Hepatocyte (in vitro differentiated cells): ENCODE measurements around the gene B3GALNT2. TPM values are rescaled to one million over a fixed set of nuclear protein-coding genes. Genes with fewer than 3 reads are reported as not detected.

ENCODE experiments used
- DNase-seq: peaks from one replicate; pipeline ENCODE4 v3.0.0-alpha.2; 2016; ENCODE audit warnings: low spot score
- H2AFZ ChIP-seq: fragments of 200-600 bp; sonication (generic); 2 replicates; pipeline ENCODE4 v1.6.0; 2016; ENCODE audit warnings: antibody characterized with exemption, mild to moderate bottlenecking
- H3K27ac ChIP-seq: fragments of 200-600 bp; sonication (generic); 2 replicates; pipeline ENCODE4 v1.5.1; 2016; ENCODE audit warnings: mild to moderate bottlenecking
- H3K27me3 ChIP-seq: fragments of 200-600 bp; sonication (generic); 2 replicates; pipeline ENCODE4 v1.6.1; 2016
- H3K36me3 ChIP-seq: fragments of 200-600 bp; sonication (generic); replicated peaks from 2 replicates; pipeline ENCODE4 v1.5.1; 2016; ENCODE audit warnings: low read depth; ENCODE audit not compliant: insufficient read depth
- H3K4me1 ChIP-seq: fragments of 200-600 bp; sonication (generic); 2 replicates; pipeline ENCODE4 v1.5.1; 2016; ENCODE audit warnings: mild to moderate bottlenecking, moderate library complexity; ENCODE audit not compliant: insufficient read depth
- H3K4me2 ChIP-seq: fragments of 200-600 bp; sonication (generic); 2 replicates; pipeline ENCODE4 v1.6.0; 2016
- H3K4me3 ChIP-seq: fragments of 200-600 bp; sonication (generic); 2 replicates; pipeline ENCODE4 v1.5.1; 2016; ENCODE audit warnings: mild to moderate bottlenecking
- H3K79me2 ChIP-seq: fragments of 200-600 bp; sonication (generic); 2 replicates; pipeline ENCODE4 v1.6.0; 2017; ENCODE audit warnings: mild to moderate bottlenecking
- H3K9me2 ChIP-seq: fragments of 200-600 bp; sonication (generic); replicated peaks from 2 replicates; pipeline ENCODE4 v1.6.0; 2017; ENCODE audit warnings: mild to moderate bottlenecking; ENCODE audit not compliant: insufficient read depth
- H3K9me3 ChIP-seq: fragments of 200-600 bp; sonication (generic); 2 replicates; pipeline ENCODE4 v1.5.1; 2016; ENCODE audit warnings: low read depth, mild to moderate bottlenecking
- H4K20me1 ChIP-seq: fragments of 200-600 bp; sonication (generic); 2 replicates; pipeline ENCODE4 v1.6.0; 2016; ENCODE audit warnings: mild to moderate bottlenecking; ENCODE audit not compliant: insufficient read depth, poor library complexity, severe bottlenecking
- EZH2 ChIP-seq: fragments of 200-600 bp; sonication (generic); IDR thresholded peaks from 2 replicates; pipeline ENCODE4 v1.6.1; 2016; ENCODE audit warnings: antibody characterized with exemption, mild to moderate bottlenecking, borderline replicate concordance
- EZH2phosphoT487 ChIP-seq: fragments of 200-600 bp; sonication (generic); IDR thresholded peaks from one replicate; pipeline ENCODE4 v1.6.1; 2018; ENCODE audit warnings: antibody characterized with exemption, mild to moderate bottlenecking, low read depth, moderate library complexity; ENCODE audit not compliant: unreplicated experiment, severe bottlenecking
- WGBS: methylation state at CpG from one replicate; pipeline ENCODE4 v1.1.6; 2016; ENCODE audit warnings: low lambda C conversion rate; ENCODE audit errors: missing lambda C conversion rate; 5-methylcytosine and 5-hydroxymethylcytosine counted together
- polyA plus RNA-seq: library from polyadenylated mRNA; unstranded; fragments of >200 nt; fragmentation: Nextera tagmentation; extraction: Ambion mirVana; gene quantifications from 2 replicates; pipeline ENCODE4 v1.2.1, GENCODE V29; 2016
- total RNA-seq: library from RNA; depleted of rRNA; stranded (reverse); fragments of >200 nt; gene quantifications from 2 replicates; pipeline ENCODE4 v1.2.3, GENCODE V29; 2014
- TF ChIP-seq, protein P1 (sequence below): fragments of 200-600 bp; sonication (generic); IDR thresholded peaks from 2 replicates; pipeline ENCODE4 v1.5.1; 2016; ENCODE audit warnings: antibody characterized with exemption, mild to moderate bottlenecking; ENCODE audit not compliant: poor library complexity

B3GALNT2 gene
- total and polyA plus RNA-seq, 2 experiments from 2014 or later = 8.1 to 24.2 TPM

DNA sequence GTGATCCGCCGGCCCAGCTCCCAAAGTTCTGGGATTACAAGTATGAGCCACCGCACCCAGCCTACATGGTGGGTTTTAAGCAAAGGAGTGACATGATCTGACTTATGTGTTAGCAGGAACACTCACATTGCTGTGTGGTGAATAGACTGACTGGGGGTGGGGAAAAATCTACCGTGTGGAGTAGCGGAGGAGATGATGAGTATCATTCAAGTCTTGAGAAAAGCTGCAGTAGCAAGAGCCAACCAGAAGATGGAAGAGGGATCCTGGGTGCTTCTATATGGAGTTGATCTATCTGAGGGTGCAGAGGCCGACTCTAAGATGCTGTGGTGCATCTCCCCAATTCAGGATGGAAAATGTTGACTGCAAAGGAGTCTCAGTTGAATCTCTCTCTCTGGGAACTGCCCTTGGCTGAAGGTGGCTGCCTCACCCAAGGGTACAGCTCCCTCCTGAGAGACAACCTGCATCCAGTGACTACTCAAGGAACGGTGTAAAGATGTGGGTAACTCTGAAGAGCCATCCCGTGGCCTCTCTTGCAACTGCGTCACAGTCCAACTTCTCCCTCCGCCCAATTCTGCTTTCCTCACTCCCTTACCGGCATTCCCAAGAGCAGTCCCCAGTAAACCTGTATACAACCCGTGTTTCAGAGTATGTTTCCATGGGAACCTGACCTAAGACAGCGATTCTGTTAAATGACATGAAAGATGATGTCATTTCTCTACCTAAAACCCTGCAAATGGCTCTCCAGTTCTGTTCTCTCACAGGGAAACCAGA, 7.4 kb upstream of the B3GALNT2 start:
- Histone ChIP-seq H3K79me2 (no peaks in the 10 kb centered on the region), H3K4me1 (no peaks in the 10 kb centered on the region), H3K4me2 (no peak overlapping the region), H3K36me3 (no peaks in the 10 kb centered on the region), H3K27me3 (no peaks in the 10 kb centered on the region), H3K9me2 (no peaks in the 10 kb centered on the region), H2AFZ (no peak overlapping the region), H3K27ac (no peak overlapping the region), H4K20me1 (no peaks in the 10 kb centered on the region), H3K9me3 (no peaks in the 10 kb centered on the region), H3K4me3 (no peak overlapping the region)
- TF ChIP-seq EZH2 = no peak
- 69% methylated on average over 13 of the region's 13 CpGs for WGBS
- DNase-seq = no peak

DNA sequence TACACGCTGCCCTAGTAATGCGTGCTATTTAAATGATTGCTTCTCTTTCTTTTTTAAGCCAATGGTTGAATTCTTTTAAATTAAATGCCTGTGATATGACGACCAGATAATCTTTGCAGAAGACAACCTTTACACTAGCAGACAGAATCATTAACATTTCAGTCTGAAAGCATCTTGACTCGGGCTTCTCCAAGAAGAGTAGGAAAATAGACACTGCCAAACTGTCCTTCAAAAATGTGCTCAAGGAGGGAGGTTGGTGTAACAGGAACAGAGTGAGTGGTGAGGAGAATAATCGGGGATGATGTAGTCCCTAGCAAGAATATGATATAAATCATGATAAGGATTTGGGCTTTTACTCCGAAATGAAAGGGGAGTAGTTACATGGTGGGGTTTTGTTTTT, 6.6 kb upstream of the B3GALNT2 start:
- Histone ChIP-seq H3K4me3 (no peak overlapping the region), H3K4me1 (no peaks in the 10 kb centered on the region), H2AFZ (no peak overlapping the region), H3K9me2 (no peaks in the 10 kb centered on the region), H3K79me2 (no peaks in the 10 kb centered on the region), H3K9me3 (no peaks in the 10 kb centered on the region), H3K27ac (no peak overlapping the region), H3K4me2 (no peak overlapping the region), H4K20me1 (no peaks in the 10 kb centered on the region), H3K27me3 (no peaks in the 10 kb centered on the region), H3K36me3 (no peaks in the 10 kb centered on the region)
- TF ChIP-seq EZH2phosphoT487 (no peak), EZH2 (no peak)
- DNase-seq = no peak
- 89% methylated on average over 6 of the region's 6 CpGs for WGBS

DNA sequence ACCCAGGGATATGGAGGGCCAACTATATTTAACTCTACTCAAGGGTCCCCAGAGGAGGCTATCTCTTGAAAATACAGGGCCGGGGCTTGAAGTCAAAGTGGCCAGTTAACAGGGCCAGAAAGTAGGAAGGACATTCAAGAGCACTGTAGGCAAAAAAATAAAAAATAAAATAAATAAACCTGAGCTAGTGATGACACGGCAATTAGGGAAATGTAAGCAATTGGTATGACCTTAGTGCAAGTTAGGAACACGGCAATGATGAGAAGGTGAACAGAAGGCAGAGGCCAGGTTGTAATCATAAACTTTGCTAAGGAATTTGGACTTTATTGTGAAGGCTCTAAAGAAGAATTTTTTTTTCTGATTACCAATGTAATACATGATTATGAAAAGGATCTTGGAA, 3.4 kb upstream of the B3GALNT2 start:
- DNase-seq = no peak
- no peaks in the 10 kb centered on the region for H3K9me2 ChIP-seq
- no peaks in the 10 kb centered on the region for H3K9me3 ChIP-seq
- H3K36me3 ChIP-seq = no peaks in the 10 kb centered on the region
- TF ChIP-seq EZH2phosphoT487 (no peak), EZH2 (no peak)
- TF ChIP-seq, protein P1, sequence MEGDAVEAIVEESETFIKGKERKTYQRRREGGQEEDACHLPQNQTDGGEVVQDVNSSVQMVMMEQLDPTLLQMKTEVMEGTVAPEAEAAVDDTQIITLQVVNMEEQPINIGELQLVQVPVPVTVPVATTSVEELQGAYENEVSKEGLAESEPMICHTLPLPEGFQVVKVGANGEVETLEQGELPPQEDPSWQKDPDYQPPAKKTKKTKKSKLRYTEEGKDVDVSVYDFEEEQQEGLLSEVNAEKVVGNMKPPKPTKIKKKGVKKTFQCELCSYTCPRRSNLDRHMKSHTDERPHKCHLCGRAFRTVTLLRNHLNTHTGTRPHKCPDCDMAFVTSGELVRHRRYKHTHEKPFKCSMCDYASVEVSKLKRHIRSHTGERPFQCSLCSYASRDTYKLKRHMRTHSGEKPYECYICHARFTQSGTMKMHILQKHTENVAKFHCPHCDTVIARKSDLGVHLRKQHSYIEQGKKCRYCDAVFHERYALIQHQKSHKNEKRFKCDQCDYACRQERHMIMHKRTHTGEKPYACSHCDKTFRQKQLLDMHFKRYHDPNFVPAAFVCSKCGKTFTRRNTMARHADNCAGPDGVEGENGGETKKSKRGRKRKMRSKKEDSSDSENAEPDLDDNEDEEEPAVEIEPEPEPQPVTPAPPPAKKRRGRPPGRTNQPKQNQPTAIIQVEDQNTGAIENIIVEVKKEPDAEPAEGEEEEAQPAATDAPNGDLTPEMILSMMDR = no peak
- H2AFZ ChIP-seq = no peak overlapping the region
- no peaks in the 10 kb centered on the region for H3K27me3 ChIP-seq
- 61% methylated on average over 3 of the region's 3 CpGs for WGBS
- no peaks in the 10 kb centered on the region for H3K4me1 ChIP-seq
- no peak overlapping the region for H3K4me3 ChIP-seq
- H4K20me1 ChIP-seq = no peaks in the 10 kb centered on the region
- no peak overlapping the region for H3K4me2 ChIP-seq
- H3K79me2 ChIP-seq = no peaks in the 10 kb centered on the region
- H3K27ac ChIP-seq = no peak overlapping the region

DNA sequence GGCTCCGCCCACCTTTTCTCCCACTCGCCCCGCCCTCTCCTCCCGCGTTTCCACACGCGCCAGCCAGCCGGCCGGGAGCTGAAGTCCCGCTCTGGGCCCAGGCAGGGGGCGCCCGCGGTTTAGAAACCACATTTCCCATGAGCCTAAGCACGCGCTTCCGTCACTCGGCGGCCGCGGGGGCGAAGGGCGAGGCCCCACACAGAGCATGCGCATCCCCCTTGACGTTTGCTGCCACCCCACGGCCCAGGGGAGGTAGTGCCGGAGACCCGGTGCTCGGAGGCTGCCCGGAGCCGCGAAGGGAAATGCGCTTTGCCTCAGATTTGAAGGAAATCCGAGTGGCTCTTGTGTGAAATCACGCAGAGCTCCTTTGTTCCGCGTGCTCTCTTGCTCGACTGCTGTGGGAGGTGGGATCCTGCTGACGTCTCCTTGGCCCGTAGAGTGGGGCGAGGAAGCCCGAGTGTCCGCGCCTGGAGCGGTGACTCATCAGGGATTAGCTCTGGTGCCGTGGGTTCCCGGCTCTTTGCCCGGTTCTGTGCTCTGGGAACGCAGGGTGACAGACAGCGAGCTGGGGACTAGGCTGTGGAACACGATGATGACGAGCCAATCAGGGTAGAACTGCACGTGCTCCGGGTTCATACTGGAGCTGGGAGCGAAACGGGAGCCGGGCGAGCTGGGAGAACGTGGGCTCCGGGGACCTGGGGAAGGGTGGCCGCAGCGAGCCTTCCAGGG, 406 bp upstream of the B3GALNT2 start:
- Histone ChIP-seq H3K4me1 (peaks cover 9% of the 10 kb centered on the region), H2AFZ (peak overlapping the region; percentile 55), H3K4me2 (peak overlapping the region; percentile 84), H3K9me2 (no peaks in the 10 kb centered on the region), H3K79me2 (peaks cover 27% of the 10 kb centered on the region), H3K27ac (peak overlapping the region; percentile 96), H4K20me1 (peaks cover 7% of the 10 kb centered on the region), H3K9me3 (no peaks in the 10 kb centered on the region), H3K27me3 (no peaks in the 10 kb centered on the region), H3K36me3 (no peaks in the 10 kb centered on the region), H3K4me3 (peak overlapping the region; percentile 35)
- TF ChIP-seq EZH2 = no peak
- TF ChIP-seq, protein P1 = peak; percentile 79
- WGBS = 2% methylated on average over 50 of the region's 61 CpGs
- DNase-seq = peak; percentile 100
